ENCODE data around the gene PDIK1L.
A peak's percentile ranks its signal among the peaks of the same experiment; 100 is the strongest.
"Not testable (repeated sequence)": the region's sequence is repeated elsewhere in the genome, so short reads cannot be mapped to it uniquely, and the experiment has no call there.

The PDIK1L gene

DNA sequence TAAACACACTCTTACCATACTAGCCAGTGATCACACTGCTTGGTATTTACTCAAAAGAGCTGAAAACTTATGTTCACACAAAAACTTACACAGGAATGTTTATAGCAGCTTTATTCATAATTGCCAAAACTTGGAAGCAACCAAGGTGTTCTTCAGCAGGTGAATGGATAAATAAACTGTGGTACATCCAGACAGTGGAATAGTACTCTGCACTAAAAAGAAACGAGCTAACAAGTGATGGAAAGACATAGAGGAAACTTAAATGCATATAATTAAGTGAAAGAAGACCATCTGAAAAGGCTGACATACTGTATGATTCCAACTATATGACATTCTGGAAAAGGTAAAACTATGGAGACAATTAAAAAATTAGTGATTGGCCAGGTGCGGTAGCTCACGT, 20.7 kb upstream of the PDIK1L start:
- DNase-seq (ENCODE audit: low read depth in 2 of 2), result no peak

DNA sequence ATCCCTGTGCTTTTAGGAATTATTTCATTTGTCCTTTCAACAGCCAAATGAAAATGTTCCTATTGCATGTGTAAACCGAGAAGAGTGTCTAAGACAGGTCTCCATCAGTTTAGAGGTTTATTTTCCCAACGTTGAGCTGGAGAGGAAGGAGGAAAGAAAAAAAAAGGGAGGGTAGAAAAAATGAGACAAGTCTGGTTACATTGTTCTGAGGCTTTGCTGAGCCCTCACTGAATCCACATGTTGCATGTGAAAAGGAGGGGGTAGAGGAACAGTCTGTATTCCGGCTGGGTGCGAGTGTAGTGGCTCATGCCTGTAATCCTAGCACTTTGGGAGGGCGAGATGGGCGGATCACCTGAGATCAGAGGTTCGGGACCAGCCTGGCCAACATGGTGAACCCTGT, 19.2 kb upstream of the PDIK1L start:
- DNase-seq (ENCODE audit: low read depth in 2 of 2), result no peak

GRCh38 chr1:26093569-26093968, 18.1 kb upstream of the PDIK1L start:
- not testable (repeated sequence) for DNase-seq (ENCODE audit: low read depth in 2 of 2)

DNA sequence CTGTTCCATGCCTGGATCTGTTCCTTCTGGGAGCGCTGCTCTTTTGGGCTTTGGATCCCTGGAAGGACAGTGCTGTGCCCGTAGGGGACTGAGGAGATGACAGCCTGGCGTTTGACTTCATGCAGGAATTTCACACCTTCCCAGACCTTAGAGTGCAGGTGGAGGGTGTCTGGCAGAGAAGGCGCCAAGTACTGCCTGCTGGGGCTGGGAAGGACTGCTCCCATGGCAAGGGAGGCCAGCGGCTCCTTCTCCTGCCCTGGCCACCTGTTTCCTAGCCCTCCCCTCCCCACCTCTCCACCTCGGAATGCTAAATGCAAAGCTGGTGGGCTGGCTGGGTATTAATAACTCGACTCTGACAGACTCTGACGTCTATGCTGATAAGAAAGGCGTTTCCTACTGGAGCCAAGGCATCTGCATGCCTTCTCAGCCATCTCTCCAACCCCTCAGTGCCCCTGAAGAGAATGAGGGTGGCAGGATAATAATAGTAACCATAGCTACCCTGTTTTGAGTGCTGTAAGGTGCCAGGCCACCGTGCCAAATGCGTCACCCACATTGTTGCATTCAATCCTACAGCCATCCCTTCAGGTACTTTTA, 17.5 kb upstream of the PDIK1L start:
- no peak for DNase-seq (ENCODE audit: low read depth in 2 of 2)

DNA sequence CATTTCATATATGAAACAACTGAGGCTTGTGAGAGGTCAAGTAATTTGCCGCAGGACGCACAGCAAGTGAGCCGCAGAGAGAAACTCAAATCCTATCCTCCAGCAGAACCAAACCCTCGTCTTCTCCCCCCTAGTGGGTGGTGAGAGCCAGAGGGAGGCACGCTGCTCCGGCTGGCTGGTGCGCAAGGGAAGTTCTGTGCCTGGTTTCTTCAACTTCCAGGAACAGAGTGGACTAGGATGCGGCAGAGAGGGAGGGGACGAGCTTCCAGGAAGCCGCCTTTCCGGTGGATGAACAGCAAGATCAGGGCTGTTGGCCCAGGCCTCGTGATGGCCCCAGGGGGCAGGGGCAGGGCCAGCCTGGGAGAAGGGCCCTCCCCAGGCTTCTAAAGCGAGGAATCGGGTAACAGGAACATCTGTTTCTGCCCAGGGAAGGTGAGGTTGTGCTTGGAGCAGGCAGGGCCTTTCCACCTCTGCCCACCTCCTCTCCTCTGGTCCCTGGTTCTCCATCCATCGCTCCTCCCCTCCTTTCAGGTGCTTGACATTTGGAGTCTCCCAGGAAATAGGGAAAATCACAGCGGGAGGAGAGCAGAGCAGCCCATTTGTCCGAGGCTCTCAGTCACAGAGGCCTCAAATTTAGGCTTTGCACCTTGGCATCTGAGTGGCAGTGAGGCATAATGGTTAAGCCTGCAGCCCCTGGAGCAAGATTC, 16.8 kb upstream of the PDIK1L start:
- DNase-seq (ENCODE audit: low read depth in 2 of 2), result no peak

DNA sequence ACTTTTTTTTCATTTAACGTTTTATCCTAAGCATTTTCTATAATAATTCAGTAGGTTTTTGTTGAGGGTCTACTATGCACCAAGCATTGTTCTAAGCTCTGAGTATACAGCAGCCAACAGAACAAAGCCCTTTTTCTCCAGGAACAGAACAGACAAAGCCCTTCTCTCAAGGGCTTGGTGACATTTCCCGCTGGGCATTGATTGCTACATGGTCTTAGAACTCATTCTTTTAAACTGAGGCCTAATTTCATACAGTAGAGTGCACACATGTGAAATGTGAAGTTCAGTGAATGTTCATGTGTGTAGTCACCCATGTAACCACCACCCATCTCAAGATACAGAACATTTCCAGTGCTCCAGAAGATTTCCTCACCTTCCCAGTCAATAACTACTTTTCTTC, 15.2 kb upstream of the PDIK1L start:
- no peak for DNase-seq (ENCODE audit: low read depth in 2 of 2)

- no peak for DNase-seq (ENCODE audit: low read depth in 2 of 2)
These were observed 13.9 kb upstream of the PDIK1L start for GRCh38 chr1:26097696-26098095.

GRCh38 chr1:26098602-26099001, 13.0 kb upstream of the PDIK1L start:
- DNase-seq (ENCODE audit: low read depth in 2 of 2), result no peak

- DNase-seq (ENCODE audit: low read depth in 2 of 2), result no peak
These were observed 11.8 kb upstream of the PDIK1L start for GRCh38 chr1:26099780-26100179.

GRCh38 chr1:26100204-26100603, 11.4 kb upstream of the PDIK1L start:
- not testable (repeated sequence) for DNase-seq (ENCODE audit: low read depth in 2 of 2)

DNA sequence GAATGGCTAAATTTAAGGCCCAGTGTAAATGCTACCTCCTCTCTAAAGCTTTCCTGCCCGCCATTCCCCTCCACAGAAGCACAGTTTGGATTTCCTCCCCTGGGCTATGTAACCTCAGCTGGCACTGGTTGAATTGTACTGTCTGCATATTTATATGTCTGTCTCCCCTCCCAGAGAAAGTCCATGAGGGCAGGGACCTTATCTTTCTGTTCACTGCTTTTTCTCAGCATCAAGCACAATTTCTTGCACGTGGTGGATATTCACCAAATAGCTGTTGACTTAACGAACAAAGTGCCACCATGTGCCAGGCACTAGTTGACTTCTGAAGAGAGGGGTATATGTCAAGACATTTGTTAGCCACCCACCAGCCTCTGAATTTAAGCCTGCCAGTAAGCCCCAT, 9.5 kb upstream of the PDIK1L start:
- no peak for DNase-seq (ENCODE audit: low read depth in 2 of 2)

DNA sequence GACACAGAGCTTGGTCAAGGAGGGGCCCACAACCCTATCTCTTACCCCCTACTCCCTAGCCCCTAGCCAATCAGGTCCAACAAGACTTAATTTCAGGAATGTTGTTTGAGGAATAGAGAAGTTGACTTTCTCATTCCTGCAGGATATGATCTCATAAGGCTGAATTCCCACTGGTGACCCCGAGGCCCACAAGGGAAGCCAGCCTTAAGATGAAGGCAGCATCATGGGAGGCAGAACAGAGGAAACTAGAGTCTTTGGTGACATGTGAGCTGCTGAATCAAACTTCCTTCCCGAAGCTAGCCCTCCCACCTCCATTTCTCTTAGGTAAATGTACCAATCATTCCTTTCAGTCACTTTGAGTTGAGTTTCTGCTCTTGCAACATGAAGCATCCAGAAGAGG, 9.1 kb upstream of the PDIK1L start:
- DNase-seq (ENCODE audit: low read depth in 2 of 2), result no peak

DNA sequence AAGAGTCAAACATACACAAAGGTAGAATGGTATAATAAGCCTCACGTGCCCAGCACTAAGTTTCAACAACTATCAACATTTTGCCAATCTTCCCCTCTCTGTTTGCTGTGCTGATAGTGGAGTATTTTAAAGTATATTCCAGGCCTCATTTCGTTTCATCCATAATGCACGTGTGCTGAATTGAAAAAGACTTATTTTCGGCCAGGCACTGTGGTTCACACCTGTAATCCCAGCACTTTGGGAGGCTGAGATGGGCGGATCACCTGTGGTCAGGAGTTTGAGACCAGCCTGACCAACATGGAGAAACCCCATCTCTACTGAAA, 6.4 kb upstream of the PDIK1L start:
- not testable (repeated sequence) for DNase-seq (ENCODE audit: low read depth in 2 of 2)

- no peak for DNase-seq (ENCODE audit: low read depth in 2 of 2)
These were observed 2.1 kb upstream of the PDIK1L start for GRCh38 chr1:26109229-26110164.

DNA sequence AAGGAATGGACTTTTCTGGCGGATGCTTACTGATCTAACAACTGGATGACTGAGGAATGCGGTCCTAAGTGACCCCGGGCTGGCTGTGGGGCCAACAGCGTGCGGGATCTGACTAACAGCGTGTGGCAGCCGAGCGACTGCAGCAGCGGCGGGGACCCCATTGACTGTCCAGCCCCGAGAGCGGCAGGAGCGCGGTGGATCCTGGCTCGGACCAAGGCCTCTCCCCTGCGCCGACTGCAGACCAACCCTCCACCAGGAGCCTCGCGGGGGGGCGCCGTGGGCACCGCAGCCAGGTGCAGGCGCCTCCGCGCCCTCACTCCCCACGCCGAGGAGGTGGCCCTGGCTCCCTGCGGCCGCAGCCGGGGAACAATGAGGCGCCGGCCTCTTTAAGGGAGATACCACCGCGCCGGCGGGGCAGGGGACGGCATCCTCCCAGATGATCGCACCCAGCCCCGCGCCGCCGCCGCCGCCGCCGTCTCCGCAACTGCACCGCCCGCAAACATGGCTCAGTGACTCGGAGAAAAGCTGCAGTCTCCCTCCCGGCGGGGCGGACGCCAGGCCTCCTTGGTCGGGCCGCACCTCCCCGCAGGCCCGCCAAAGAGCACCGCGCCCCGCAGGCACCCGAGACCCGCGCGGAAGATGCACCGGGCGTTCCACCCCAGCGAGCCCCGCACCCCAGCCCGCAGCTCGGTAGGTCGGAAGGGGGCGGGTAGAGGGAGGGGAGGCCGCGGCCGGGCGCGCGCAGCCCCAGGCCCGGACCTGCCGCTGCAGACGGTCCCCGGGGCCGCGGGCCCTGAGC, 694 bp upstream of the PDIK1L start:
- peak; percentile 47 to 49 for DNase-seq (ENCODE audit: low read depth in 2 of 2)

DNA sequence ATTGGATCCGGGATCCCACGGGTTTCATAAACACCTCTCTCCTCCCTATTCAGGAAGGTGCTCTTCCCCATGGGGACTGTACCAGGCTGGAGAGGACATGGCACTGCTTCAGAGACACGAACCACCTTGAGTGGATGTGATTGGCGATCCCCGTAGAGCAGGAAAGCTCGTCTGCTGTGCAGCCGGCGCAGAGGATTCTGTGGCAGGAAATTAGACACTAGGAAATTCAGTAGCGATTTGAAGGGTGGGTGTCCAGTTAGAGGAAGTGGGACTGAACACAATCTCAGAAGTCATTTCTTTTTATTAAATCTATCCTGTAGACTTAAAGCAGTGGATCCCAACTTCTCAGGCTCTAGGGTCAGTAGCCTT, 767 bp downstream of the PDIK1L start:
- no peak for DNase-seq (ENCODE audit: low read depth in 2 of 2)

- DNase-seq (ENCODE audit: low read depth in 2 of 2), result no peak
These were observed 2.7 kb downstream of the PDIK1L start for GRCh38 chr1:26114165-26114927.

DNA sequence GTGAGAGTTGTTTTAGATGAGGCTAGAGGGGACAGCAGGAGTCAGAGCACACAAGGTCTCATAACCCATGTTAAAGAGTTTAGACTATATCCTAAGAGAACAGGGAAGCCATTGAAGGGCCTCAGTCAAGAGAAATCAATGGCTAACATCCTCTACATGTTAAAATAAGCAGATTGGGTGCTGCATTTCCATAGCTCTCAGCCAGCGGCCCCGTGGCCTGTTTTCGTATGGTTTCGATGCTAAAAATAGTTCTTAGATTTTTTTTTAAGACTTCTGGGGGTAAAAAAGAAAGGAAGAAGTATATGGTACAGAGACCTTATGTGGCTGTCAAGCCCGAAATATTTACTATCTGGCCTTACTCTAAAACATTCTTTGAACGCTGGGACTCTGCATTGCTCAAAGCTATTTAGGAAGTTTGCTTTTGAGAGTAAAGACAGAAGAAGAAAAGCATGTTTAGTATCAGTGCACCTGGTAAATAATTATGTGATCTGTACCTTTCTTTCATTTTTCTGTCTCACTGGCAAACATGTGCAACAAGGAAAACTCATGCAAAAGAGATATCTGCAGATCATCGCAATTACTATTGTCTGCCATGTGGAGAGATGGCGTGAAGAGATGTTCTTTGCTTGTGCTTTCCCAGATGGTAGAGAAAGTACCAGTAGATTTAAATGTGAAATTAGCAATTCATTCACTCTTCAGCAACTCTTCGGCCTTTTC, 8.4 kb downstream of the PDIK1L start:
- no peak for DNase-seq (ENCODE audit: low read depth in 2 of 2)

DNA sequence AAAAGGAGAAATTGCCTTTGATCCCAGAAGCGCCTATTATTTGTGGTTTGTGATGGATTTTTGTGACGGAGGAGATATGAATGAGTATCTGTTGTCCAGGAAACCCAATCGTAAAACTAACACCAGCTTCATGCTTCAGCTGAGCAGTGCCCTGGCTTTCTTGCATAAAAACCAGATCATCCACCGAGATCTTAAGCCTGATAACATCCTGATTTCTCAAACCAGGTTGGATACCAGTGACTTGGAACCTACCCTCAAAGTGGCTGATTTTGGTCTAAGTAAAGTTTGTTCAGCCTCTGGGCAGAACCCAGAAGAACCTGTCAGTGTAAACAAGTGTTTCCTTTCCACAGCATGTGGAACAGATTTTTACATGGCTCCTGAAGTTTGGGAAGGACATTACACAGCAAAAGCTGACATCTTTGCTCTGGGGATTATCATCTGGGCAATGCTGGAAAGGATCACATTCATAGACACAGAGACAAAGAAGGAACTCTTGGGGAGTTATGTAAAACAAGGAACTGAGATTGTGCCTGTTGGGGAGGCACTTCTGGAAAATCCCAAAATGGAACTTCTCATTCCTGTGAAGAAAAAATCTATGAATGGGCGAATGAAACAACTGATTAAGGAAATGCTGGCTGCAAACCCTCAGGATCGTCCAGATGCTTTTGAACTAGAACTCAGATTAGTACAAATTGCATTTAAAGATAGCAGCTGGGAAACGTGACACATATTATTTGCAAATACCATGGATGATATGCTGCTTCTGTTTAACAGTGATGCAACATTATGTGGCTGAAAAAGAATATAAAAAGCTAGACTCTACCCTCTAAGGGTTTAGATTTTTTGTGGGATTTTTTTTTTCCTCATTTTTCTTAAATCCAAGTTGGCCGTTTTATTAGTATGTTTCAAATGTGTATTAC, 10.5 kb downstream of the PDIK1L start:
- no peak for DNase-seq (ENCODE audit: low read depth in 2 of 2)

Data from stimulated activated CD4-positive, alpha-beta T cell treated with anti-CD3 and anti-CD28 coated beads, Interleukin-15, amount 100 ng/mL, for 48 hours (primary cell).